Fibroblast of pulmonary artery (primary cell): Measurements from ENCODE around the gene TOMT.

Experiments
- DNase-seq: peaks from one replicate; pipeline ENCODE4 v3.0.0-alpha.2; 2010; ENCODE audit warnings: low read depth
- H3K4me3 ChIP-seq: replicated peaks from 2 replicates; pipeline ENCODE4 v1.5.1; 2011; ENCODE audit warnings: low read depth, mild to moderate bottlenecking, control low read depth, low read length, moderate library complexity
- CTCF ChIP-seq: IDR thresholded peaks from 2 replicates; pipeline ENCODE4 v1.5.1; 2011; ENCODE audit warnings: mild to moderate bottlenecking, control low read depth, low read length, inconsistent platforms; ENCODE audit errors: missing control alignments

TOMT gene

GRCh38 chr11:72105888-72106287 lies at the start of gene TOMT:
Gene TOMT, plus strand, starts transcription at chr11:72105924. Its CDS starts 28 bp downstream, at chr11:72105952.
- no peak for TF ChIP-seq CTCF
- DNase-seq = no peak
- no peak within 1 kb of the TSS for H3K4me3 ChIP-seq

GRCh38 chr11:72058416-72059034 lies 47.2 kb upstream of the TOMT start:
- no peak overlapping the region for H3K4me3 ChIP-seq
- no peak for TF ChIP-seq CTCF
- no peak for DNase-seq

GRCh38 chr11:72061739-72062396 lies 43.9 kb upstream of the TOMT start:
- TF ChIP-seq CTCF = no peak
- no peak for DNase-seq
- no peak overlapping the region for H3K4me3 ChIP-seq

- H3K4me3 ChIP-seq = no peak overlapping the region
- no peak for TF ChIP-seq CTCF
- no peak for DNase-seq
Measured at GRCh38 chr11:72066855-72067254, 38.9 kb upstream of the TOMT start.

GRCh38 chr11:72067266-72067665 lies 38.5 kb upstream of the TOMT start:
- DNase-seq = no peak
- no peak for TF ChIP-seq CTCF
- H3K4me3 ChIP-seq = no peak overlapping the region

- TF ChIP-seq CTCF = no peak
- H3K4me3 ChIP-seq = no peak overlapping the region
- DNase-seq = no peak
Measured at GRCh38 chr11:72067676-72068075, 38.0 kb upstream of the TOMT start.

- no peak for TF ChIP-seq CTCF
- DNase-seq = no peak
- no peak overlapping the region for H3K4me3 ChIP-seq
Measured at GRCh38 chr11:72069200-72069599, 36.5 kb upstream of the TOMT start.
